ENCODE data around the gene BRSK1. TPM values are rescaled to one million over a fixed set of nuclear protein-coding genes. Genes with fewer than 3 reads are reported as not detected.

Gene BRSK1
- total RNA-seq, result 10 to 100 TPM; 11.9 to 15.7 TPM

GRCh38 chr19:55283548-55284377 lies at the start of gene BRSK1:
BRSK1 (plus strand) TSS chr19:55283997; CDS start chr19:55284443, 446 bp downstream.
- ATAC-seq, result no peak
- H3K9me3 Mint-ChIP-seq, result no peaks in the 10 kb centered on the region
- peaks cover 27 to 31% of the 10 kb centered on the region in 2 donors for H3K4me1 Mint-ChIP-seq (ENCODE audit: low read depth in 2 of 2)
- no peaks in the 10 kb centered on the region for H3K36me3 Mint-ChIP-seq
- H3K4me3 Mint-ChIP-seq, result peak within 1 kb of the TSS; percentile 54
- H3K27ac Mint-ChIP-seq, result peak within 1 kb of the TSS; percentile 57 to 72
- DNase-seq (ENCODE audit: low spot score), result no peak
- peaks cover 0 to 3% of the 10 kb centered on the region in 2 donors for H3K27me3 Mint-ChIP-seq

- no peaks in the 10 kb centered on the region for H3K9me3 Mint-ChIP-seq
- peaks cover 13 to 23% of the 10 kb centered on the region in 2 donors for H3K4me1 Mint-ChIP-seq (ENCODE audit: low read depth in 2 of 2)
- H3K36me3 Mint-ChIP-seq, result peaks cover 36% of the 10 kb centered on the region
- no peaks in the 10 kb centered on the region for H3K27me3 Mint-ChIP-seq
- ATAC-seq (no peak), DNase-seq (ENCODE audit: low spot score) (no peak)
- H3K27ac Mint-ChIP-seq, result no peak overlapping the region
- H3K4me3 Mint-ChIP-seq, result no peak overlapping the region
Observed at GRCh38 chr19:55238030-55238429, 45.8 kb upstream of the BRSK1 start.

GRCh38 chr19:55239004-55239403 lies 44.8 kb upstream of the BRSK1 start:
- H3K27me3 Mint-ChIP-seq, result no peaks in the 10 kb centered on the region
- H3K36me3 Mint-ChIP-seq, result peaks cover 29% of the 10 kb centered on the region
- H3K4me1 Mint-ChIP-seq (ENCODE audit: low read depth in 2 of 2), result peaks cover 12 to 22% of the 10 kb centered on the region in 2 donors
- H3K4me3 Mint-ChIP-seq, result no peak overlapping the region
- DNase-seq (ENCODE audit: low spot score), result no peak
- H3K27ac Mint-ChIP-seq, result no peak overlapping the region
- peak in 1 of 2 donors; percentile 4 for ATAC-seq
- H3K9me3 Mint-ChIP-seq, result no peaks in the 10 kb centered on the region

GRCh38 chr19:55240713-55241020 lies 43.1 kb upstream of the BRSK1 start:
- peaks cover 16% of the 10 kb centered on the region for H3K36me3 Mint-ChIP-seq
- no peaks in the 10 kb centered on the region for H3K27me3 Mint-ChIP-seq
- H3K9me3 Mint-ChIP-seq, result no peaks in the 10 kb centered on the region
- H3K27ac Mint-ChIP-seq, result no peak overlapping the region
- H3K4me1 Mint-ChIP-seq (ENCODE audit: low read depth in 2 of 2), result peaks cover 5 to 12% of the 10 kb centered on the region in 2 donors
- H3K4me3 Mint-ChIP-seq, result no peak overlapping the region
- no peak for DNase-seq (ENCODE audit: low spot score)
- ATAC-seq, result no peak

- Mint-ChIP-seq H3K36me3 (peaks cover 13% of the 10 kb centered on the region), H3K27me3 (no peaks in the 10 kb centered on the region), H3K4me1 (ENCODE audit: low read depth in 2 of 2) (peaks cover 5 to 9% of the 10 kb centered on the region in 2 donors), H3K9me3 (no peaks in the 10 kb centered on the region), H3K27ac (no peak overlapping the region), H3K4me3 (no peak overlapping the region)
- ATAC-seq, result no peak
- peak; percentile 32 for DNase-seq (ENCODE audit: low spot score)
Observed at GRCh38 chr19:55241143-55241934, 42.5 kb upstream of the BRSK1 start.

- Mint-ChIP-seq H3K9me3 (no peaks in the 10 kb centered on the region), H3K4me3 (no peak overlapping the region), H3K36me3 (peaks cover 7% of the 10 kb centered on the region), H3K27me3 (no peaks in the 10 kb centered on the region), H3K4me1 (ENCODE audit: low read depth in 2 of 2) (peaks cover 5 to 9% of the 10 kb centered on the region in 2 donors), H3K27ac (no peak overlapping the region)
- no peak for DNase-seq (ENCODE audit: low spot score)
- ATAC-seq, result no peak
Observed at GRCh38 chr19:55241935-55242464, 41.8 kb upstream of the BRSK1 start.

GRCh38 chr19:55242517-55242916 lies 41.3 kb upstream of the BRSK1 start:
- Mint-ChIP-seq H3K27ac (peak overlapping the region in 1 of 2 donors; percentile 10), H3K4me1 (ENCODE audit: low read depth in 2 of 2) (peaks cover 5 to 9% of the 10 kb centered on the region in 2 donors), H3K4me3 (no peak overlapping the region), H3K27me3 (no peaks in the 10 kb centered on the region), H3K36me3 (peaks cover 6% of the 10 kb centered on the region), H3K9me3 (no peaks in the 10 kb centered on the region)
- no peak for ATAC-seq
- no peak for DNase-seq (ENCODE audit: low spot score)

GRCh38 chr19:55244004-55244680 lies 39.7 kb upstream of the BRSK1 start:
- ATAC-seq (no peak), DNase-seq (ENCODE audit: low spot score) (peak; percentile 25)
- Mint-ChIP-seq H3K36me3 (peaks cover 6% of the 10 kb centered on the region), H3K4me1 (ENCODE audit: low read depth in 2 of 2) (peaks cover 15 to 21% of the 10 kb centered on the region in 2 donors), H3K4me3 (no peak overlapping the region), H3K27ac (peak overlapping the region in 1 of 2 donors; percentile 63), H3K9me3 (no peaks in the 10 kb centered on the region), H3K27me3 (no peaks in the 10 kb centered on the region)

- no peak overlapping the region for H3K4me3 Mint-ChIP-seq
- ATAC-seq (no peak), DNase-seq (ENCODE audit: low spot score) (peak; percentile 59)
- peaks cover 16 to 24% of the 10 kb centered on the region in 2 donors for H3K4me1 Mint-ChIP-seq (ENCODE audit: low read depth in 2 of 2)
- peaks cover 6% of the 10 kb centered on the region for H3K36me3 Mint-ChIP-seq
- no peak overlapping the region for H3K27ac Mint-ChIP-seq
- H3K9me3 Mint-ChIP-seq, result no peaks in the 10 kb centered on the region
- H3K27me3 Mint-ChIP-seq, result no peaks in the 10 kb centered on the region
Observed at GRCh38 chr19:55245236-55245904, 38.4 kb upstream of the BRSK1 start.

GRCh38 chr19:55246462-55247451 lies 37.0 kb upstream of the BRSK1 start:
- ATAC-seq (no peak), DNase-seq (ENCODE audit: low spot score) (no peak)
- Mint-ChIP-seq H3K4me3 (no peak overlapping the region), H3K36me3 (peaks cover 13% of the 10 kb centered on the region), H3K9me3 (no peaks in the 10 kb centered on the region), H3K27ac (no peak overlapping the region), H3K4me1 (ENCODE audit: low read depth in 2 of 2) (peaks cover 28 to 32% of the 10 kb centered on the region in 2 donors), H3K27me3 (no peaks in the 10 kb centered on the region)

- Mint-ChIP-seq H3K9me3 (no peaks in the 10 kb centered on the region), H3K36me3 (peaks cover 14% of the 10 kb centered on the region), H3K27ac (peak overlapping the region in 1 of 2 donors; percentile 72), H3K4me3 (no peak overlapping the region), H3K4me1 (ENCODE audit: low read depth in 2 of 2) (peaks cover 29 to 31% of the 10 kb centered on the region in 2 donors), H3K27me3 (no peaks in the 10 kb centered on the region)
- DNase-seq (ENCODE audit: low spot score) (no peak), ATAC-seq (no peak)
Observed at GRCh38 chr19:55247621-55248099, 36.1 kb upstream of the BRSK1 start.

- Mint-ChIP-seq H3K27ac (peak overlapping the region; percentile 49 to 72), H3K9me3 (no peaks in the 10 kb centered on the region), H3K27me3 (no peaks in the 10 kb centered on the region), H3K36me3 (peaks cover 10% of the 10 kb centered on the region), H3K4me1 (ENCODE audit: low read depth in 2 of 2) (peaks cover 30 to 31% of the 10 kb centered on the region in 2 donors), H3K4me3 (no peak overlapping the region)
- ATAC-seq (no peak), DNase-seq (ENCODE audit: low spot score) (no peak)
Observed at GRCh38 chr19:55248166-55248675, 35.6 kb upstream of the BRSK1 start.
